DMS153 treated with DMSO at 0.1 percent for 48 hours (cell line): Measurements from ENCODE around the gene ALKBH2.
"Not testable (repeated sequence)": the region's sequence is repeated elsewhere in the genome, so short reads cannot be mapped to it uniquely, and the experiment has no call there.

Experiments used
- DNase-seq: peaks from one replicate; lab custom pipeline; 2025; ENCODE audit not compliant: unreplicated experiment; lab: John Stamatoyannopoulos, UW

ALKBH2 gene

DNA sequence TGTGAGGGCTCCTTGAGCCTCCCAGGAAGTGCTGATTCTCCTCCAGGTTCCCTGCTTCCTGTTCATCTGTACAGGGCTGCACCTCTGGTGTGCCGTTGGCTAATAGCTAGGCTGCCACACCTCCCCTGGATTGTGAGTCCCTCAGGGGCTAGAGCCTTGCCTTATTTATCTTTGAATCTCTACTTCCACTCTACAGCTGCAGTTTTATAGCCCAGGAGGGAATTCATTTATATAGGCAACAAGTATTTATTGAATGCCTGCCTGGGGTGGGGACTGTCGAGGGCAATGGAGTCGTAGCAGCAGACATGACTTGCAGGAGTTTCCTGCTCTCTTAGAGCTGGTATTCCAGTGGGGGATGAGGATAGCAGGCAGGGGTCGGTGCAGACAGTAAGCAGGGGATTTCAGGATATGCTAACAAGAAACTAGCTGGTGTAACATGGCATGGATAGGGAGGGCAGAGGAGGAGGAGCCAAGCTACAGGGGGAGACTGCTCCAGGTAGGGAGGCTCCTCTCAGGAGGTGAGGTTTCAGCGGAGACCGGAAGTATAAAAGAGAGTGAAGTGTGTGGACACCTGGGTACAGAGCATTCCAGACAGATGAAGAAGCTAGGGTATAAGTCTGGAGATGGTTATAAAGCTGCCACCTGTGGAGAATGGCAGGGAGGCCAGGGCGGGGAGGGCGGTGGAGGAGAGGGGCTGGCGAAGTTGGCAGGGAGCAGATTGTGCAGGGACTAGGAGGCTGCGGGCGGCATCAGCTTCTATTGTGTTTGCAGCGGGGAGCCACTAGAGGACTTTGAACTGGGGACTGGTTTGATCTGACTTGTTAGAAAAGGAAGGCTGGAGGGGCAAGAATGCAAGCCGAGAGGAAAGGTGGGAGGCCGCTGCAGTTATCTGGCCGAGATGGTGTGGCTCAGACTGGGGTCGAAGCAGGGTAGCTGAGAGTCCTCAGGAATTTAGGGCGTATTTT lies 23.7 kb downstream of the ALKBH2 start:
- peak; percentile 88 for DNase-seq

DNA sequence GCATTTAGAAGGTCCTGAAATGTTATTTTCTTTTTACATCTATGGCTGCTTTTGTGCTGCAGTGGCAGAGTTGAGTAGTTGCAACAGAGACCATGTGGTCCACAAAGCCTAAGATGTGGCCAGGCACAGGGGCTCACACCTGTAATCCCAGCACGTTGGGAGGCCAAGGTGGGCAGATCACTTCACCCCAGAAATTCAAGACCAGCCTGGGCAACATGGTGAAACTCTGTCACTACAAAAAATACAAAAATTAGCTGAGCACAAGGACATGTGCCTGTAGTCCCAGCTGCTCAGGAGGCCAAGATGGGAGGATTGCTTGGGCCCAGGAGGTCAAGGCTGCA lies 27.4 kb downstream of the ALKBH2 start:
- no peak for DNase-seq

DNA sequence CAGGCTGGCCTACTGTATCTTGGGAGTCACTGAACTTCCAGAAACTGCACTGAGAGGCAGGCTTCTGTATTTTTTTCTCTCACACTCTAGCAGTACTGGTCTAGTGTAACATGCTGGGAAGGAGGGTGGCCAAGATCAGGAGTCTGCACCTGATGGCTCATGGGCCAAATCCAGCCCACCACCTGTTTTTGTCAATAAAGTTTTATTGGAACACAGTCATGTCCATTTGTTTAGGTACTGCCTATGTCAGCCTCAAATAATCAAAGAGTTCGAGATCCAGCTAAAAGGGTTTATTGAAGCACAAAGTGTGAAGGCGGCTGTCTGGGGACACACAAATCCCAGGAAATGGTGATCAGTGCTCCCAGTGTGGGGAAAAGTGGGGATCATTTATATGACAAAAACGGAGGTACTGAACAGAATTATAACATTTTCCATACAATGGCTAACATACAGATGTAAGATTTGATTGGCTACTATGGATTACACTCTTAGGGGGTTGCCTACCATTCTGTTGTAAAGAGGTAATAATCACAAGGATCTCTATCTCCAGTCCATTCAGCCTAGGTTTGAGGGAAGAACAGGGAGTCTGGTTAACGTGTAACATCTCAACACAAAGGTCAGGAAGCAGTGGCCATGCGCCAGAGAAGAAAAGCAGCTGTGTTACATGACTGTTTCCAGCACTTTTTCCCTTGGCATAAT lies 28.0 kb downstream of the ALKBH2 start:
- DNase-seq = no peak

DNA sequence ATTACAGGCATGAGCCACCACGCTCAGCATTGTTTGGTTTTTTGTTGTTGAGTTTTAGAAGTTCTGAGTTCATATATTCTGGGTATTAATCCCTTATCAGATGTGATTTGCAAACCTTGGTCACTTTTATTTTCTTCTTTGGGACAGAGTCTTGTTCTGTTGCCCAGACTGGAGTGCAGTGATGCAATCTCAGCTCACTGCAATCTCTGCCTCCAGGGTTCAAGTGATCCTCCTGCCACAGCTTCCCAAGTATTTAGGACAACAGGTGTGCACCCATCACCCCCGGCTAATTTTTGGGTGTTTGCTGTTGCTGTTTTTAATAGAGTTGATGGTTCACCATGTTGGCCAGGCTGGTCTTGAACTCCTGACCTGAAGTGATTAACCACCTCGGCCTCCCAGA lies 29.1 kb downstream of the ALKBH2 start:
- no peak for DNase-seq

DNA sequence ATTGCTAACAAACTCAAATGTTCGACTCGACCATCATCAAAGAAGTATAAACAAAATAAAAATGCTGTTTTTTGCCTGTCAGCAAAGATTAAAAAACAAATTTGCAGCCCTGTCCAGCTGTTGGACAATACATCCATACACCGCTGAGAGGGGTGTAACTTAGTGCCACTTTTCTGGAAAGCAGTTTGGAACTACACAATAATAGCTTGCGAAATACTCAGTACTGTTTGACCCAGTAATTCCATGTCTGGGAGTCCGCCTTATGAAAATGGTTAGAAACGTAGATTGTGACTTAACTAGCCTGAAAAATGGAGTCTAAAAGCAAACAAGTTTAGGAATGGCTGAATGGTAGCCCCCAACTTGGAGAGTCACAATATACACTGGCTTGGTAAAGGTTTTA lies 34.5 kb downstream of the ALKBH2 start:
- no peak for DNase-seq

DNA sequence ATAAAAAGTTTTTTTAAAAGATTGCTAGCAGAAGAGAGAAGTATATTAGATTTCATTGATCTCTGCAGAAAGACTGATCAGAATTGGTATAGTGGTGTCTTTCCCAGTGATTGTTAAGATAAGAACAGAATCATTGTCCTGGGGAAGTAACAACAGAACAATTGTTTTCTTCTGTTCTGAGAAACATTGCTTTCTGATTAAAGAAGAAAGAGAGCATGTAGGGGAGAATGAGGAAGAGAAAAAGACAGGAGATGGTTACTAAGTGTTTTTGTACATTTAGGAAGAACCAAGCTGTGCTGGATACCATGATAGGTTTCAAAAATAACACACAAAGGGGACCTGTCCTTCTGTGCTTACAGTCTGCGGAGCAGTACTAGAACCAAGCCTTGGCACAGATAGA lies 35.9 kb downstream of the ALKBH2 start:
- no peak for DNase-seq

DNA sequence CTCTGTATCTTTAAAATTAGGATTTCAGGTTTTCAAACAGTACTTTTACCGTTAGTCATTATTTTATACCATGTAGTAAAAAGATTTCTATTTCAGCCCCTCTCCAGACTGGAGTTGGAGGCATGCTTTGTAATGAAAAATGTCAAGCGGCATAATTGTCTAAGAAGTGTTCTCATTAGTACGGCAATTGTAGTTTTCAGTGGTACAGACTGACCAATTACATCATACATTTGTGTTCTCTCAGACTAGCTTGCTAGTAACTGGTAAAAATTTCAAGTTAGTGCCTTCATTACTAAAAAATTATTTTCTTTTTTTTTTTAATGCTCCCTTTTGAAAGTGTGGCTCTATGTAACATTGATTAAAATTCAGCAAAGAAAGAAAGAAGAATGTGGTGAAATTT lies 36.4 kb downstream of the ALKBH2 start:
- DNase-seq = no peak

DNA sequence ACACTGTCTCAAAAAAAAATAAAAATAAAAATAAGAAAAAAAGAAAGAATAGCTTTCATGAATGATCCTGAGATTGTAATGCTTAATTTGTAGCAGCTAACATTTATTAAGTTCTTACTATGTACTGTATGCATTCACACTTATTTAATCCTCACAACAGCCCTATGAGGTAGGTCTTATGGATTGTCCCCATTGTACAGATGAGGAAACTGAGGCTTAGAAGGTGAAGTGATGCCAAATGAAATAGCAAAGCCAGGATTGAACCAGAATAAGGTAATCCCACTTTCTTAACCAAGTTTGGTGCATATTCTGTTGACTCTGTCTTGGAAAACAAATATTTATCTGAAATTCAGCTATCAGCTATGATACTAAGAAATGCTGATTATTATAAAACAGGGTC lies 38.8 kb downstream of the ALKBH2 start:
- DNase-seq = no peak

DNA sequence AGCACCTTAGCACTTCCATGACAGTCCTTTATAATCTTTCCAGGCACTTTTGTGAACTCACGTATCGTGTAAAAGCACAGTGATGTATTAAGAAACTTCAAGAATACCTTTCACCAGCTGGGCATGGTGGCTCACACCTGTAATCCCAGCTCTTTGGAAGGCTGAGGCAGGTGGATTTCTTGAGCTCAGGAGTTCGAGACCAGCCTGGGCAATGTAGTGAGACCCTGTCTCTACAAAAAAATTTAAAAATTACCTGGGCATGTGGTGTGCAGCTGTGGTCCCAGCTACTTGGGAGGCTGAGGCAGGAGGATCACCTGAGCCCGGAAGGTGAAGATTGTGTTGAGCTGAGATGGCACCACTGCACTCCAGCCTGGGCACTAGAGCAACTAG lies 39.2 kb downstream of the ALKBH2 start:
- not testable (repeated sequence) for DNase-seq

DNA sequence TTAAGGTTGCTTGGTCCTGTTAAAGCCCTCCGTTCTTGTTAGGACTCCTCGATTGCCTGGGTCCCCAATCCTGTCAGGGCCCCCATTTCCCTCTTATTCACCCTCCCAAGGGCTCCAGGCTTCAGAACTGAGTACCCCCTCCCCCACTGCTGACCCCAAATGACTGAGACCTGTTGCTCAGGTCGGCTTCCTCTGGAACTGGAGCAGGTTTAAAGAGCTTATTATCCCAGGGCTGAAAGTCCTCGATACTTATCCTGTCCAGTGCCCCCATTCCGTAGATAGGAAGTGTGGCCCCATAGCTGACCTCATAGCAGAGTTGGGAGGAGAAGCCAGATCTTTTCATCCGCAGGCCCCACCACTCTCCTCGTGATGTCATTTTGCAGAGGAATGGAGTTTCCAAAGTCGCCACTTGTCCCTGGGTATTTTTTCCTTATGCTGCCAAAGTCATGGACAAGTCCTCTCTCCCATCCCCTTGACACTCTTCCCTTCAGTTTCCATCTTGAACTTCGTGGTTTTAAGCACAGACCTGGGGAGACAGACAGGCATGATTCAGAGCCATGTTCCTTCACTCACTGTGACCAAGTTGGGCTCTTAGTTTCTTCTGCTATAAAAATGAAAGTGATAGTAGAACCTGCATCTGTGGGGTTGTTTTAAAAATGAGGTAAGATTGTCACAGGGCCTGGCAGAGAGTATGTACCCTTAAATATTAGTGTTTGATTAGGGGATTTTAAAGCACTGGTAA lies 39.7 kb downstream of the ALKBH2 start:
- DNase-seq = no peak

DNA sequence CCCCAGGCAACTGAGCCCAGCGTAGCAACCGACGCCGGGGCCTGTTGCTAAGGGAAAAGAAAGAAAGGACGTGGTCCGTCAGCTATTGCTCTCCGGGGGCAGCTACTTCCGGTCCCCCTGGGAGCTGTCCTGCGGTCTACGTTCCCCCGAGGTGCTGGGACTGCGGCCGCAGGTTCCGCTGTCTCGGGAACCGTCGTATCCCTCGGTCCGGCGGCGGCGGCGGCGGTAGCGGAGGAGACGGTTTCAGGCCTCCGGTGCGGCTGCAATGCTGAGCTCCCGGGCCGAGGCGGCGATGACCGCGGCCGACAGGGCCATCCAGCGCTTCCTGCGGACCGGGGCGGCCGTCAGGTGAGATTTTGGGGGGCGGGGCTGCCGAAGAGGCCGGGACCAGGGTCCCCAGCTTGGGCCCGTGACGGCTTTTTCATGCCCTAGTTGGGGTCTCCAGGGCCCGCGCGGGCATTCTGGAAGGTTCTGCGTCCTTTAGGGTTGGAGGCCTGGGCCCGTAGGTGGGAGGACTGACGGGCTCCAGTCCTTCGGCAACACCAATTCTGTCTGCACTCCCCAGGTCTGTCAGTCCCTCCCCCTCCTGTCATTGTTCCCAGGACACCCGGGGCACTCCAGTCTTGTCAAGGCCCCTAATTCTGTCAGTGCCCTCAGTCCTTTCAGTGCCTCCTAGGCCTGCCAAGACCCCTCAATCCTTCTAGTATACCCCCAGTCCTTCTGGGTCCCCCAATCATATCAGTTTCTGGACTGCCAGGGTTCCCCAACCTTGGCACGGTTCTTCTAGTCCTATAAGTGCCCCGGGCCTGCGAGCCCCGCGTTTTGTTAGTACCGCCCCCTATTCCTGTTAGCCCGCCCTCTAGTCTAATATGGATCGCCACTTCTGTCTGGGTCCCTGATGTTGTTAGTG lies 40.6 kb downstream of the ALKBH2 start, which contains the start of gene USP30:
TSS of gene USP30 (plus strand) at position 163 of the 910 bp plus-strand sequence. CDS start at position 266, 103 bp downstream.
- DNase-seq = peak; percentile 66

DNA sequence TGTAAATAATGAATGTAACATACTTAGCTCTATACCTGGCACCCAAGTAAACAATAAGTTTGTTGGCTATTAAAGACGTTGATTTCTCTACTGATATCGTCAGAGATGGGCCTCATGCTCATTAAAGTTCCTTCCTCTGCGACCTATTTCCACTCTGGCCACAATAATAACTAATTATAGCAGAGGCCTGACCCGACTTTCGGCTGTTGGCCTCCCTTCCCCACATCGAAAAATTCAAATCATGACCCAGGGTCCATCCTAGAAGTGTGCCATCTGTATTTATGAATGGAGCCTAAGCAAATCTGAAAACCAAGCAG lies 41.2 kb downstream of the ALKBH2 start:
- DNase-seq = no peak

DNA sequence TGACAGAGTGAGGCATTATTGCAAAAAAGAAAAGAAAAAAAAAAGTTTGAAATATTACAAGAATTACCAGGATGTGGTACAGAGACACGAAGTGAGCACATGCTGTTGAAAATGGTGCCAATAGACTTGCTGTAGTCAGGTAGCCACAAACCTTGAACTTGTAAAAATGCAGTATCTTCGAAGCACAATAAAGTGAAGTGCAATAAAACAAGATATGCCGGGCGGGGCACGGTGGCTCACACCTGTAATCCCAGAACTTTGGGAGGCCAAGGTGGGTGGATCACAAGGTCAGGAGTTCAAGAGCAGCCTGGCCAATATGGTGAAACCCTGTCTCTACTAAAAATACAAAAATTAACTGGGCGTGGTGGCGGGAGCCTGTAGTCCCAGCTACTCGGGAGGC lies 43.5 kb downstream of the ALKBH2 start:
- not testable (repeated sequence) for DNase-seq

DNA sequence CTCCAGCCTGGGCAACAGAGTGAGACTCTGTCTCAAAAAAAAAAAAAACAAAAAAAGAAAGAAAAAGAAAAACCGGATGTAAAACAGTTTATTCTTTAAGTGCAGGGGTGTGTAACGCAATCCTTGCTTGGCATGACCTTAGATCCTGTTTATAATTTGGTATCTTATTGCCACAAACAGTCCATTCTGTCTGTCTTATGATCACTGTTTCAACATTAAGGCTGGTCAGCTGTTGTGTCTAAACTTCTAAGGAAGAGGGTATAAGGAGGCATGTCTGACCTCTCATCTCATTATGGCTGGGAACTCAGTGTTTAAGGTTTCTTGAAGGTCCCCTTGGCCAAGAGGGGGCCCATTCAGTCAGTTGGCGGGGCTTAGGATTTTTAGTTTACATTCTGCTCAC lies 44.6 kb downstream of the ALKBH2 start:
- DNase-seq = not testable (repeated sequence)

DNA sequence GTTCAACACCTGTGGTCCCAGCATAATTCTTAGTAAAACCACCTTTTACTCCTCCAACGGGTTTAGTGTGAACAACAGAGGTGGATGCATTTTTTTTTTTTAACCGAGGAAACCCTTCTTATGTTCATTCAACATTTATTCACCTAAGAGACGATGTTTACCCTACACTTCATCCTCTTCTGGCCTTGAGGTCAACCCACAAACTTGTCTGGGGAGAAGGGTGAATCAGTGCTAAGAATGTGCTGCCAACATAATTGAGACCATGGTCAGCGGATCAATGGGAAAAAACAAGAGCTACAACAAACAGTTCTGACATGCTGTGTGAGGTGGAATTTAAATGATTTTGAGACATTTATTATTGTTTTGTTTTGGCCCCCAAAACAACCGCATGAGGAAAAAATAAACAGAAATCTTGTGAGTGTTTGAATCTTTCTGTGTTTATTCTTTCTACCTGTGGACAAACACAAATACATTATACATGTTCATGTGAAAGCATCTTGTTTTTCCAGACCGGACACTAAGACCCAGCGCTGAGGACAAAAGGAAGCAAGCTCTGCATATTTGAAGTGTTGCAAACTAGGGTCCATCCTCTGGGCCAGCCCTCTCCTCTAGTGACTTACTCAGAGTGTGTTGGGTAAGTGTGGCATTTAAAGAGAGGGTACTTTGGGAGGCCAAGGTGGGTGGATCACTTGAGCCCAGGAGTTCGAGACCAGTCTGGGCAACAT lies 46.0 kb downstream of the ALKBH2 start:
- DNase-seq = no peak

DNA sequence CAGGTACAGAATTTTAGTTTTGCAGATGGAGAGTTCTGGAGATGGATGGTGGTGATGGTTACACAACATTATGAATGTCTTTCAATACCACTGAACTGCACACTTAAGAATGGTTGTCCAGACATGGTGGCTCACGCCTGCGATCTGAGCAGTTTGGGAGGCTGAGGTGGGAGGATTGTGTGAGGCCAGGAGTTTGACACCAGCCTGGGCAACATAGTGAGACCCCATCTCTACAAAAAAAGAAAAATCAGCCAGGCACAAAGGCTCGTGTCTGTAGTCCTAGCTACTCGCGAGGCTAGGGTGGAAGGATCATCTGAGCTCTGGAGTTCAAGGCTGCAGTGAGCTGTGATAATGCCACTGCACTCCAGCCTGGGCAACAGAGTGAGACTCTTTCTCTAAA lies 49.0 kb downstream of the ALKBH2 start:
- DNase-seq = no peak
